HEK293 (cell line): ENCODE measurements around the gene ALOX5AP.

Source experiments
- CTCF ChIA-PET: fragments of 350-600 bp; formaldehyde crosslinking; extraction: SDS; loops from one replicate; lab custom pipeline; 2021; ENCODE audit warnings: antibody characterized with exemption; lab: Yijun Ruan, JAX
- POLR2A ChIA-PET: fragments of 300-600 bp; formaldehyde crosslinking; extraction: SDS; loops from one replicate; lab custom pipeline; 2020; ENCODE audit warnings: antibody characterized with exemption, inconsistent platforms; lab: Yijun Ruan, JAX
- H3K27ac ChIP-seq: fragments of 200-500 bp; sonication (Bioruptor generic); 2 replicates; pipeline ENCODE4 v1.5.1; 2014; ENCODE audit warnings: low read depth, low read length, control low read depth, inconsistent platforms; ENCODE audit errors: extremely low read depth
- H3K36me3 ChIP-seq, 2 experiments: fragments of 200-500 bp in 1 of 2; sonication (Bioruptor generic) in 1 of 2; 1 replicate in 1 of 2; 2 replicates in 1 of 2; pipeline ENCODE4 v1.5.1; 2014 to 2017; ENCODE audit warnings: inconsistent platforms in 2 of 2, low read length in 2 of 2; ENCODE audit not compliant: control insufficient read depth in 2 of 2, insufficient read depth in 1 of 2
- H3K4me1 ChIP-seq: fragments of 200-500 bp; sonication (Bioruptor generic); 2 replicates; pipeline ENCODE4 v1.5.1; 2014; ENCODE audit warnings: mild to moderate bottlenecking, low read length, inconsistent platforms; ENCODE audit not compliant: control insufficient read depth, insufficient read depth
- H3K4me3 ChIP-seq: 2 replicates; pipeline ENCODE4 v1.5.1; 2011; ENCODE audit warnings: low read depth, mild to moderate bottlenecking, control low read depth, low read length, moderate library complexity
- H3K9me3 ChIP-seq: fragments of 200-500 bp; sonication (Bioruptor generic); 2 replicates; pipeline ENCODE4 v1.5.1; 2014; ENCODE audit warnings: low read depth, low read length, inconsistent platforms; ENCODE audit not compliant: control insufficient read depth, insufficient read depth
- HOXD13 ChIP-seq: sonication (generic); formaldehyde crosslinking; IDR thresholded peaks from 2 replicates; pipeline ENCODE4 v1.8.0; 2022; ENCODE audit warnings: missing genetic modification reagents, borderline replicate concordance
- KLF9 ChIP-seq: fragments of 450-650 bp; formaldehyde crosslinking; IDR thresholded peaks from 2 replicates; pipeline ENCODE4 v1.5.1; 2016; ENCODE audit warnings: missing biosample characterization, missing genetic modification characterization, low read depth
- ZBTB1 ChIP-seq: fragments of 450-650 bp; formaldehyde crosslinking; IDR thresholded peaks from 2 replicates; pipeline ENCODE4 v1.5.1; 2016; ENCODE audit warnings: missing biosample characterization, missing genetic modification characterization
- ZFHX2 ChIP-seq: fragments of 450-650 bp; formaldehyde crosslinking; conservative IDR thresholded peaks from 2 replicates; pipeline ENCODE4 v1.5.1; 2016; ENCODE audit warnings: missing biosample characterization, missing genetic modification characterization
- ZIC2 ChIP-seq: fragments of 450-650 bp; formaldehyde crosslinking; IDR thresholded peaks from 2 replicates; pipeline ENCODE4 v1.5.1; 2016; ENCODE audit warnings: missing biosample characterization, missing genetic modification characterization
- ZNF274 ChIP-seq, 2 experiments: fragments of 200-500 bp in 1 of 2; fragments of 450-650 bp in 1 of 2; sonication (Bioruptor generic) in 1 of 2; formaldehyde crosslinking in 1 of 2; IDR thresholded peaks; 2 replicates each; pipeline versions ENCODE4 v1.5.1 to v1.6.1; 2014 to 2016; ENCODE audit warnings: borderline replicate concordance in 1 of 2, inconsistent platforms in 1 of 2, low read length in 1 of 2, missing biosample characterization in 1 of 2, missing genetic modification characterization in 1 of 2
- ZNF292 ChIP-seq: fragments of 450-650 bp; formaldehyde crosslinking; IDR thresholded peaks from 2 replicates; pipeline ENCODE4 v1.5.1; 2016; ENCODE audit warnings: low read depth, missing biosample characterization, missing genetic modification characterization, borderline replicate concordance
- ZNF394 ChIP-seq: fragments of 450-650 bp; formaldehyde crosslinking; IDR thresholded peaks from 2 replicates; pipeline ENCODE4 v1.5.1; 2016; ENCODE audit warnings: missing biosample characterization, missing genetic modification characterization, mild to moderate bottlenecking, moderate library complexity, borderline replicate concordance
- ZNF433 ChIP-seq: fragments of 450-650 bp; formaldehyde crosslinking; IDR thresholded peaks from 2 replicates; pipeline ENCODE4 v1.5.1; 2016; ENCODE audit warnings: missing biosample characterization, missing genetic modification characterization, low read depth
- ZNF501 ChIP-seq: fragments of 450-650 bp; formaldehyde crosslinking; IDR thresholded peaks from 2 replicates; pipeline ENCODE4 v1.5.1; 2016; ENCODE audit warnings: missing biosample characterization, missing genetic modification characterization
- ZNF510 ChIP-seq: fragments of 450-650 bp; formaldehyde crosslinking; IDR thresholded peaks from 2 replicates; pipeline ENCODE4 v1.5.1; 2018; ENCODE audit warnings: mild to moderate bottlenecking, missing genetic modification characterization, missing biosample characterization; ENCODE audit not compliant: insufficient replicate concordance
- ZNF548 ChIP-seq: fragments of 450-650 bp; formaldehyde crosslinking; IDR thresholded peaks from 2 replicates; pipeline ENCODE4 v1.5.1; 2016; ENCODE audit warnings: missing biosample characterization, missing genetic modification characterization
- ZNF571 ChIP-seq: fragments of 450-650 bp; formaldehyde crosslinking; IDR thresholded peaks from 2 replicates; pipeline ENCODE4 v1.5.0; 2017; ENCODE audit warnings: missing biosample characterization, missing genetic modification characterization
- ZNF664 ChIP-seq: fragments of 450-650 bp; formaldehyde crosslinking; IDR thresholded peaks from 2 replicates; pipeline ENCODE4 v1.5.1; 2016; ENCODE audit warnings: missing biosample characterization, missing genetic modification characterization
- ZNF692 ChIP-seq: fragments of 450-650 bp; formaldehyde crosslinking; IDR thresholded peaks from 2 replicates; pipeline ENCODE4 v1.5.1; 2016; ENCODE audit warnings: missing biosample characterization, missing genetic modification characterization
- ZNF707 ChIP-seq: fragments of 450-650 bp; formaldehyde crosslinking; IDR thresholded peaks from 2 replicates; pipeline ENCODE4 v1.5.1; 2016; ENCODE audit warnings: missing biosample characterization, missing genetic modification characterization
- ZNF747 ChIP-seq: fragments of 450-650 bp; formaldehyde crosslinking; IDR thresholded peaks from 2 replicates; pipeline ENCODE4 v1.5.1; 2016; ENCODE audit warnings: missing biosample characterization, missing genetic modification characterization
- ZNF830 ChIP-seq: fragments of 450-650 bp; IDR thresholded peaks from 2 replicates; pipeline ENCODE4 v1.5.0; 2018; ENCODE audit warnings: missing biosample characterization, missing genetic modification characterization, low read depth, mild to moderate bottlenecking, moderate library complexity
- TF ChIP-seq, protein P1 (sequence below): fragments of 450-650 bp; formaldehyde crosslinking; IDR thresholded peaks from 2 replicates; pipeline ENCODE4 v1.5.1; 2016; ENCODE audit warnings: missing biosample characterization, missing genetic modification characterization
- TF ChIP-seq, protein P2 (sequence below): fragments of 450-650 bp; formaldehyde crosslinking; IDR thresholded peaks from 2 replicates; pipeline ENCODE4 v1.5.1; 2016; ENCODE audit warnings: missing biosample characterization, missing genetic modification characterization
- TF ChIP-seq, protein P3 (sequence below): fragments of 450-650 bp; formaldehyde crosslinking; IDR thresholded peaks from 2 replicates; pipeline ENCODE4 v1.5.1; 2016; ENCODE audit warnings: missing biosample characterization, missing genetic modification characterization

ALOX5AP gene

DNA sequence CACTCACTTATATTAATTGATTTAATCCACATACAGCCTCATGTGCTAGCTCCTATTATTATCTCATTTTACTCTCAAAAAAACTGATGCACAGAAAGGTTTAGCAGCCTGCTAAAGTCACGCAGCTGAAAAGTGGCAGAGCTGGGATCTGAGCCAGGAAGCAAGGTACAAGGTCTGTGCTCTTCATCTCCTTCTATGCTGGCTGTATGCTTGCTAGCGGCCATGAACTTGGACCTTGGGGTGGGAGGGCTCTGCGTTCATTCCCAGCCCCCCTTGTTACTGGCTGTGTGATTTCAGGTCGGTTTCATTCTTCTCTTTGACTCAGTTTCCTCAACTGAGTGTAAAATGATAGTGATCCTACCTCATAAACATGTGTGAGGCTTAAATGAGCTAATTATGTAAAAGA lies 69.8 kb downstream of the ALOX5AP start:
- Histone ChIP-seq H3K4me1 (no peaks in the 10 kb centered on the region), H3K4me3 (no peak overlapping the region), H3K36me3 (no peaks in the 10 kb centered on the region), H3K9me3 (no peaks in the 10 kb centered on the region), H3K27ac (no peak overlapping the region)
- POLR2A ChIA-PET: no interaction called here
- CTCF ChIA-PET: interaction anchor here (0.6 to 2.5 kb wide), 5 partner anchors 9 to 391 kb away, joined by 4 to 14 read pairs (median 8); no protein-coding TSS in a partner anchor
- TF ChIP-seq ZNF707 (tag by site-specific recombination) (no peak), KLF9 (no peak), HOXD13 (CRISPR knock-in tag) (no peak), ZNF274 (IDR thresholded peaks at IDR 0.05; ENCODE audit: low read length) (no peak), ZNF274 (tag by site-specific recombination; IDR thresholded peaks at IDR 0.05; ENCODE audit: borderline replicate concordance) (no peak), ZNF664 (tag by site-specific recombination) (peak; percentile 55; the same call in 1 of the 2 replicates), ZNF394 (tag by site-specific recombination) (no peak), ZIC2 (tag by site-specific recombination) (no peak), ZNF510 (tag by site-specific recombination) (no peak), ZNF747 (tag by site-specific recombination) (no peak)

- H3K9me3 ChIP-seq: no peaks in the 10 kb centered on the region
- H3K4me3 ChIP-seq: no peak overlapping the region
- no peak overlapping the region for H3K27ac ChIP-seq
- H3K4me1 ChIP-seq: no peaks in the 10 kb centered on the region
- TF ChIP-seq ZBTB1 (tag by site-specific recombination) (no peak), ZNF830 (tag by site-specific recombination) (no peak), ZFHX2 (tag by site-specific recombination) (0 out of 2 replicates have a peak, but pooled peaks have one; percentile 15)
- TF ChIP-seq, protein P1, sequence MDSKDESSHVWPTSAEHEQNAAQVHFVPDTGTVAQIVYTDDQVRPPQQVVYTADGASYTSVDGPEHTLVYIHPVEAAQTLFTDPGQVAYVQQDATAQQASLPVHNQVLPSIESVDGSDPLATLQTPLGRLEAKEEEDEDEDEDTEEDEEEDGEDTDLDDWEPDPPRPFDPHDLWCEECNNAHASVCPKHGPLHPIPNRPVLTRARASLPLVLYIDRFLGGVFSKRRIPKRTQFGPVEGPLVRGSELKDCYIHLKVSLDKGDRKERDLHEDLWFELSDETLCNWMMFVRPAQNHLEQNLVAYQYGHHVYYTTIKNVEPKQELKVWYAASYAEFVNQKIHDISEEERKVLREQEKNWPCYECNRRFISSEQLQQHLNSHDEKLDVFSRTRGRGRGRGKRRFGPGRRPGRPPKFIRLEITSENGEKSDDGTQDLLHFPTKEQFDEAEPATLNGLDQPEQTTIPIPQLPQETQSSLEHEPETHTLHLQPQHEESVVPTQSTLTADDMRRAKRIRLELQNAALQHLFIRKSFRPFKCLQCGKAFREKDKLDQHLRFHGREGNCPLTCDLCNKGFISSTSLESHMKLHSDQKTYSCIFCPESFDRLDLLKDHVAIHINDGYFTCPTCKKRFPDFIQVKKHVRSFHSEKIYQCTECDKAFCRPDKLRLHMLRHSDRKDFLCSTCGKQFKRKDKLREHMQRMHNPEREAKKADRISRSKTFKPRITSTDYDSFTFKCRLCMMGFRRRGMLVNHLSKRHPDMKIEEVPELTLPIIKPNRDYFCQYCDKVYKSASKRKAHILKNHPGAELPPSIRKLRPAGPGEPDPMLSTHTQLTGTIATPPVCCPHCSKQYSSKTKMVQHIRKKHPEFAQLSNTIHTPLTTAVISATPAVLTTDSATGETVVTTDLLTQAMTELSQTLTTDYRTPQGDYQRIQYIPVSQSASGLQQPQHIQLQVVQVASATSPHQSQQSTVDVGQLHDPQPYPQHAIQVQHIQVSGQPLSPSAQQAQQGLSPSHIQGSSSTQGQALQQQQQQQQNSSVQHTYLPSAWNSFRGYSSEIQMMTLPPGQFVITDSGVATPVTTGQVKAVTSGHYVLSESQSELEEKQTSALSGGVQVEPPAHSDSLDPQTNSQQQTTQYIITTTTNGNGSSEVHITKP (tag by site-specific recombination): no peak
- TF ChIP-seq, all 188 proteins: peak for 1
- ChIA-PET POLR2A (no interaction called here), CTCF (interaction anchor here (1.1 to 2.5 kb wide), 4 partner anchors 9 to 239 kb away, joined by 4 to 14 read pairs (median 8); no protein-coding TSS in a partner anchor)
- H3K36me3 ChIP-seq: no peaks in the 10 kb centered on the region
These were observed 70.3 kb downstream of the ALOX5AP start for GRCh38 chr13:30805603-30806011.

DNA sequence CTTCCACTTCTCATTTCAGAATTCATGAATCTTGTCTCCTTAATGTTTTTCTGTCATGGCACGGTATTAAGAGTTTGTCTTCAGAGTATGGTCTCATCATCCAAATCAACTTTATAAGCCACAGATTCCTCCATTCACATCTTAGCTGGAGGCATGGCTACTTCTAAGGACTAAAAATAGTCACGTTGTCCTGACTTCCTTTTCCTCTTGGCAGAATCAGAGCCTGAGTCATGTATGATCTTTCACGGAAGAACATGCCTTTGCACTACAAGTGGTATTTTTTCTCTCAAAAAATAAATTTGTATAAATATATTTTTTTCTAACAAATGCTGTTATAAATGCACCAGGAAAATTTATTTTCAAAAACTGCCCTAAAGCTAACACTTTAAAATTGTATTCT lies 71.4 kb downstream of the ALOX5AP start:
- ChIA-PET POLR2A (no interaction called here), CTCF (interaction anchor here (2.1 kb wide), 1 partner anchor 58 kb away, joined by 7 read pairs; no protein-coding TSS in a partner anchor)
- Histone ChIP-seq H3K4me3 (no peak overlapping the region), H3K4me1 (no peaks in the 10 kb centered on the region), H3K9me3 (no peaks in the 10 kb centered on the region), H3K27ac (no peak overlapping the region), H3K36me3 (no peaks in the 10 kb centered on the region)
- TF ChIP-seq, protein P2, sequence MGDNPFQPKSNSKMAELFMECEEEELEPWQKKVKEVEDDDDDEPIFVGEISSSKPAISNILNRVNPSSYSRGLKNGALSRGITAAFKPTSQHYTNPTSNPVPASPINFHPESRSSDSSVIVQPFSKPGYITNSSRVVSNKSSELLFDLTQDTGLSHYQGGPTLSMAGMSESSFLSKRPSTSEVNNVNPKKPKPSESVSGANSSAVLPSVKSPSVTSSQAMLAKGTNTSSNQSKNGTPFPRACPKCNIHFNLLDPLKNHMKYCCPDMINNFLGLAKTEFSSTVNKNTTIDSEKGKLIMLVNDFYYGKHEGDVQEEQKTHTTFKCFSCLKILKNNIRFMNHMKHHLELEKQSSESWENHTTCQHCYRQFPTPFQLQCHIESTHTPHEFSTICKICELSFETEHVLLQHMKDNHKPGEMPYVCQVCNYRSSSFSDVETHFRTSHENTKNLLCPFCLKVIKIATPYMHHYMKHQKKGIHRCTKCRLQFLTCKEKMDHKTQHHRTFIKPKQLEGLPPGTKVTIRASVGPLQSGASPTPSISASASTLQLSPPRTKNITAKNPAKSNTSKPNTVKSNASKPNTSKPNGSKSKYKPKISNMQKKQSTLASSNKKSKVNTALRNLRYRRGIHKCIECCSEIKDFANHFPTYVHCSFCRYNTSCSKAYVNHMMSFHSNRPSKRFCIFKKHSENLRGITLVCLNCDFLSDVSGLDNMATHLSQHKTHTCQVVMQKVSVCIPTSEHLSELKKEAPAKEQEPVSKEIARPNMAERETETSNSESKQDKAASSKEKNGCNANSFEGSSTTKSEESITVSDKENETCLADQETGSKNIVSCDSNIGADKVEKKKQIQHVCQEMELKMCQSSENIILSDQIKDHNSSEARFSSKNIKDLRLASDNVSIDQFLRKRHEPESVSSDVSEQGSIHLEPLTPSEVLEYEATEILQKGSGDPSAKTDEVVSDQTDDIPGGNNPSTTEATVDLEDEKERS (tag by site-specific recombination): no peak
- TF ChIP-seq, protein P3, sequence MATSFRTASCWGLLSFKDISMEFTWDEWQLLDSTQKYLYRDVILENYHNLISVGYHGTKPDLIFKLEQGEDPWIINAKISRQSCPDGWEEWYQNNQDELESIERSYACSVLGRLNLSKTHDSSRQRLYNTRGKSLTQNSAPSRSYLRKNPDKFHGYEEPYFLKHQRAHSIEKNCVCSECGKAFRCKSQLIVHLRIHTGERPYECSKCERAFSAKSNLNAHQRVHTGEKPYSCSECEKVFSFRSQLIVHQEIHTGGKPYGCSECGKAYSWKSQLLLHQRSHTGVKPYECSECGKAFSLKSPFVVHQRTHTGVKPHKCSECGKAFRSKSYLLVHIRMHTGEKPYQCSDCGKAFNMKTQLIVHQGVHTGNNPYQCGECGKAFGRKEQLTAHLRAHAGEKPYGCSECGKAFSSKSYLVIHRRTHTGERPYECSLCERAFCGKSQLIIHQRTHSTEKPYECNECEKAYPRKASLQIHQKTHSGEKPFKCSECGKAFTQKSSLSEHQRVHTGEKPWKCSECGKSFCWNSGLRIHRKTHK (tag by site-specific recombination): no peak
- TF ChIP-seq ZNF501 (tag by site-specific recombination) (no peak), ZNF274 (IDR thresholded peaks at IDR 0.05; ENCODE audit: low read length) (no peak), ZNF274 (tag by site-specific recombination; IDR thresholded peaks at IDR 0.05; ENCODE audit: borderline replicate concordance) (no peak), ZNF548 (tag by site-specific recombination) (no peak), ZNF571 (tag by site-specific recombination) (no peak), ZNF433 (no peak), ZNF292 (tag by site-specific recombination) (no peak), ZNF692 (no peak)
